Endometrial microvascular endothelial cells (primary cell): ENCODE measurements around the gene CDH12. TPM values are rescaled to one million over a fixed set of nuclear protein-coding genes. Genes with fewer than 3 reads are reported as not detected.
"Not testable (repeated sequence)": the region's sequence is repeated elsewhere in the genome, so short reads cannot be mapped to it uniquely, and the experiment has no call there.

Experiments
- in situ Hi-C: cut with HindIII; loops from 2 replicates; pipeline ENCODE4 v1.10.0; 2017; ENCODE audit warnings: low sequenced_read_pairs, low pct_unique_long_range_greater_than_20kb; ENCODE audit errors: inconsistent ontology term
- total RNA-seq: library from RNA; depleted of rRNA; stranded (reverse); fragments of >200 nt; gene quantifications from one replicate; pipeline ENCODE4 v1.2.3, GENCODE V29; 2015; ENCODE audit errors: inconsistent ontology term

CDH12 gene
- total RNA-seq, 1 donor from 2014 or later, result not detected

DNA sequence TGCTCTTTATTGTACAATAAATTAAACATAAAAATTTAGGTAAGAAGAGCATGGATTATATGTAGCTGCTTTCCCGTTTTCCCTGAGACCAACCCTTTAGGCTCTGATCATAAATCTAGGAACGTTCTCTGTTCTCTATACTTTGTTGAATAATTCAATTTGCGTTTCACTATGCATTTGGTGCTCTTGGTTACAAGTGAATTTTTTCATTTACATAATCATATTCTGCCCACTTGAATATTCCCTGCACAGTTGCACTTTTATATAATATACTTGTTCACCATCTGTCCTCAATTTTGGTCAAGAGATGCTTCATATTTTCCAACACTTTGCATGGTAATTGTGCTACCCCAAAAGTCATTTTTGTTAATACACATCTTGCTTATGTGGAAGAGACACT is 741.8 kb downstream of the CDH12 start:
- in situ Hi-C loops, result no loop called here

- in situ Hi-C loops, result no loop called here
These were observed 743.8 kb downstream of the CDH12 start for GRCh38 chr5:22109315-22109714.

DNA sequence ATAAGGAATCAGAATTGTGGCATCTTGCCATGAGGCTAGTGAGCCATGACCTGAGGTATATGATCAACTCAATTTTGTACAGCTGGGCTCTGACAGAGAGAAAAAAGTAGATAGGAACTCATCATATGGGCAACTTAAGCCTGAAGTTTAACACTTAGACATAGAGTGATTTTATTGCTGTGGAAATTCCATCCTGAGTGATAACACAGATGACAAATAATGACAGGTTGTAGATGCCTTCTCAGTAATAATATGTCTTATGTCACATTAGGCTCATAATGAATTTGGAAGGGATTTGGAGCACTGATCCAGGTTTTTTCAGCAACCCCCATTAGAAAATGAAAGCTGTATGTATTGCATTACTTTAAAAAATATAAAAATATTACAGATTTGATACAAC is 744.6 kb downstream of the CDH12 start:
- in situ Hi-C loops, result no loop called here

DNA sequence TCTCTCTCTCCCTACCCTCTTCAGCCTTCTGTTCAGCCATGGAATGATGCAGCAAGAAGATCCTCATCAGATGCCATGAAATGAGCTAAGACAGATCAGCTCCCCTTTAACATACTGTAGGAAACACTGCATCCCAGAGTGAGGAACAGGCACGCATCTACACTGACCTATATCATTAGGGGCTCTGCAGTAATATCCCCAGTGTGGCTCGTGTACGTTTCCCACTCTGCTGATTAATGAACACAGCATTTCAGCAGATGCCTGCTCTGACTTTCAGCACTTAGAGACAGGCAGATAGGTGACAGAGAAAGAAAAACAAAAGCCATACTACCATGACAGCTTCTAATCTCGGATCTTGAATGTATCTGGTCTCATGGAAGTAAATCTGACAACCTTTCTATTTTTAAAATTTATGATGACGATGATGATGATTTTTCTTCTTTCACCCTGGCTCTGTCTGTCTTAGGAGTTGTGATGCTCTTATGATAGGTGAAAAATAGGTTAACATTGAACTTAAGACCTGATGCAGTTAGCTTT is 750.3 kb downstream of the CDH12 start:
- in situ Hi-C loops, result no loop called here

DNA sequence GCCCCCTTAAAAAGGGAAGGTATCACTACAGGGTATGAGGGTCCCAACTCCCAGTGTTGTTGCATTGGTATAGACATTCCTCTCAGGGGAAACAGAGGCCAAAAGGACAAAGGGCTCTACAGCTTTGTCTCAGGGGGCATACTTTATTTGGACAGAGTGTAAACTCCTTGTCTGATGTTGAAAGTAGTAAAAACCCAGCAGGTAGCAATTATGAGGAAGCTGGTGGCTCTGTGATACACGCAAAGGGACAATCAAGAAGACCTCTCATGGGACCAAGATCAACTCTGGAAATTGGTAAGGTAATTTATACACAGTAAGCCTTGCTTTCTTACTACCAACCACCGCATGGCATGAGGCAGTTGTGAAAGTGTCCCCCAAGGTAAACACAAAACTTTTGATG is 764.6 kb downstream of the CDH12 start:
- in situ Hi-C loops, result no loop called here

DNA sequence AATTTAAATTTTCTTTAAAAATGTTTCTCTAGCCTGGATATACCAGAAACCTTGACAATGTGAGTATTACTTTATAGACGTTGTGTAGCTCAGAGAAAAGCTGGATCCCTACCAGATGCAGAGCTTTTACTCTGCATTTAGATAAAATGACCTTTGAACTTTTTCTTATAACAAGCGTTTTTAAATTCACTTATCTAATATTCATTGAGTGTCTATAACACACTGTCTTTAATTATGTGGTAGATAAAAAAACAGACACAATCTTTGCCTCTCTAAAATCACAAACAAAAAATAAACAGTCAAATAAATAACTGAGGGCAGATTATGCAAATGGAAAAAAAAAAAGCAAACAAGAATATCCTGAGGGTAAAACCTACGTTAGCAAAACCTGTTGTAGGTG is 773.6 kb downstream of the CDH12 start:
- in situ Hi-C loops, result no loop called here

GRCh38 chr5:22079002-22079401 is 774.1 kb downstream of the CDH12 start:
- in situ Hi-C loops, result no loop called here

DNA sequence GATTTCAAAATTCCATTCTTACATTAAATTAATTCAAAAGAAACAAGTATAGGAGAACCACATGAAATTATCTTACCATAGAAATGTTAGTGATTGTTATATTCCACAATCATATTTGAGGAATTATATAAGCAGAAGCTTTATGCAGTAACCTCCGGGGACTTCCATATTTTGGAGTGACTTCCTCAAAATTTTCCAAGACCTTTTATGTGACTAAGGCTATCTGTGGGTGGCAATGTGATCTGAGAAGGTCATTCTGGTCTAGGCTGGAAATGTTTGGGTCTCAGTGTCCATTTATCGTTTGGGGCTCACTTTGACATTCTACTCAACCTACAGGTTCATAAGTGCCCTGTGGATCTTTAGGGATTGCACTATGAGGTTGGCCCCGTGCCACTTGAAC is 776.6 kb downstream of the CDH12 start:
- in situ Hi-C loops, result no loop called here

DNA sequence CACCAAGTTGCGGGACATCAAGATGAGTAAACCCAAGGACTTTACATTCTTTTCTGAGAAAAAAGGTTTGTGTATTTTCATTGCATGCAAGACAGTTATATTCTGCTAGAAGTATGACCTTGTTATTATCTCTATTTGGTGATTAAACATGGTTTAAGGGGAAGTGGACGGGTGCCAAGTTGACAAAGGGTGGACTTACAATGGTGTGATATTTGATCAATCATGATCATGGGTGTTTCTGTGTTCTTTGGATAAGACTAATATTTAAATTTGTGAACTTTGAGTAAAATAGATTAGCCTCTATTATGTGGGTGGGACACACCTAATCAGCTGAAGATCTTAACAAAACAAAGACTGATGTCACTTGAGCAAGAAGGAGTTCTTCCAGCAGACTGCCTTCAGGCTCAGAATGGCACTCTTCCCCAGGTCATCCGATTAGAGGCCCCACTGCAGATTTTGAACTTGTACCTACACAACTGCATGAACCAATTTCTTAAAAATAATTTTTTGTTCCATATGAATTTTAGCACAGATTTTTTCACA is 782.9 kb downstream of the CDH12 start:
- in situ Hi-C loops, result no loop called here

- in situ Hi-C loops, result no loop called here
These were observed 789.4 kb downstream of the CDH12 start for GRCh38 chr5:22063717-22064116.

- in situ Hi-C loops, result no loop called here
These were observed 794.5 kb downstream of the CDH12 start for GRCh38 chr5:22058620-22059019.

- in situ Hi-C loops, result no loop called here
These were observed 796.1 kb downstream of the CDH12 start for GRCh38 chr5:22057012-22057411.

DNA sequence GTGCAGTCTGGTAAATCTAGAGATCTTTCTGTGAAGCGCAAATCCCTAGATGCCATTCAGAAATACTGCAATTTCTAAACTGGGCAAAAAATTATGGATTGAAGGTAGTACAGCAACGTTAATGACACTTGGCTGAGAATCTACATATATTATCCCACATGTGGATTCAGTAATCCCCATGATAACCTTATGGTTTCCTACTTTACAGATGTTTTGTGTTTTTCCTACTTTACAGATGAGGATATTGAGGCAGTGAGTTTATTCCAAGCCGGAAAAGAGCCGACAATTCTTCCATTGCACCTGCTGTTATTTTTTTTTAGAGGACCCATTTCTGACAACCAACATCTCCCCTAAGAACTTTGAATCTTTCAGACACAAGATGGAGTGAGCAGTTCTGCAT is 796.5 kb downstream of the CDH12 start:
- in situ Hi-C loops, result no loop called here

DNA sequence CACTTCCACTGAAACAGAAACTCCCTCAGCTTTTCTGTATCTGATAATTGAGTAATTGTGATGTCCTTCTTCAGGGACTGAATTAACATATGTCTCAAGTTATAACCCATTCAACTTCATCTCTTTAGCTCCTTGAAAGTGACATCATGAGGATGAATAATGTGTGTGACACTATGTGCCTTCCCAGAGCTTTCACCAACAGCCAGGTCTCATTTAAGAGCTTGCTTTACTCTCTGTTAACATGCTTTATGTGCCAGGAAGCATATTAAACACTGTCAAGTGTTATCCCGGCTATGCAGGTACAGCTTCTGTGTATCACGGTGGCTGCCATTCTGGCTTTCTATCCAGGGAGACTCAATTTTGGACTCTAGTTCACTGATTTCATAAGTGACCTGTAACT is 799.9 kb downstream of the CDH12 start:
- in situ Hi-C loops, result no loop called here

DNA sequence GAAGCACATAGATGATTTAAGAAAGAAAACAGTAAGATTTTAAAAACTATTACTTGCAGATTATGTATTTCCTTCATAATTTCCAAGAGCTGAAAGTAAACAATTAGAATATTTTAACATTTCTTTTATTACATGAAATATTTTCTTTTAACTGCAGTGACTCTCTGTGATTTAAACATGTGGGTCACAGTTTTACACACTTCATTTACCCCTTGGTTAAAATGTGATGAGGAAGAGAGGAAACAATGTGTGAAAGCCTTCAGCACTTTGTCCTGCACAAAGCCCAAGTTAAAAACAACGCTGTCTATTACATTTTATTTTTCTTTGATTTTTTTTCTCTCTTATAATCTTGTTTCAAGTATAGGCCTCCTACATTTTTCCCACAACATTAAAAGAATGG is 801.3 kb downstream of the CDH12 start:
- in situ Hi-C loops, result no loop called here

DNA sequence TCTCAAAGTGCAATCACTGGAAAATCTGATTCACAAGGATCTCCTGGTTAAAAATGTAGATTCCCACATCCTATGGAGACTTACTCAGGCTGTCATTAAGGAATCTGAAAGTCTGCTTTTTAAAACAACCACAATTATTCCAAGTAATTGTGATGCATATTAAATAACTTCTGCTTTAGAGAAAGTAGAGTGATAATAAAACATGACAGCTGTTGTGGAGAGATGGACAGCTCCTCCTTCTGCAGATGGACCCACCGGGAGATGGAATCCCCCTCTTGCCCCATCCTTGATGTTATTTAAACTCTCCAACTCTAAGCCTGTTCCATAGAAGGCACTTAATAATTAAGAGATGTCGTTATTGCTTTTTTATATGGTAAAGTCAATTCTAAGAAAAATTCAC is 802.2 kb downstream of the CDH12 start:
- in situ Hi-C loops, result no loop called here

DNA sequence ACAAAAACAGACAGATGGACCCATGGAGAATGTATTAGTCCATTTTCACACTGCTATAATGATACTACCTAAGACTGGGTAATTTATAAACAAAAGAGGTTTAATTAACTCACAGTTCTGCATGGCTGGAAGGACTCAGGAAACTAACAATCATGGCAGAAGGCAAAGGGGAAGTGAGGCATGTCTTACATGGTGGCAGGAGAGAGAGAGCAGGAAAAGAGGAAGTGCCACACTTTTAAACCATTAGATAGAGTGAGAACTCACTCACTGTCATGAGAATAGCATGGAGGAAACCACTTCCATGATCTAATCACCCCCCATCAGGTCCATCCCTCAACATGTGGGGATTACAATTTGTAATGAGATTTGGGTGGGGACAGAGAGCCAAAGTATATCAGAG is 808.9 kb downstream of the CDH12 start:
- in situ Hi-C loops, result no loop called here

- in situ Hi-C loops, result no loop called here
These were observed 817.1 kb downstream of the CDH12 start for GRCh38 chr5:22036061-22036460.

- in situ Hi-C loops, result no loop called here
These were observed 820.1 kb downstream of the CDH12 start for GRCh38 chr5:22033066-22033465.

GRCh38 chr5:22023784-22024183 is 829.4 kb downstream of the CDH12 start:
- in situ Hi-C loops, result no loop called here

DNA sequence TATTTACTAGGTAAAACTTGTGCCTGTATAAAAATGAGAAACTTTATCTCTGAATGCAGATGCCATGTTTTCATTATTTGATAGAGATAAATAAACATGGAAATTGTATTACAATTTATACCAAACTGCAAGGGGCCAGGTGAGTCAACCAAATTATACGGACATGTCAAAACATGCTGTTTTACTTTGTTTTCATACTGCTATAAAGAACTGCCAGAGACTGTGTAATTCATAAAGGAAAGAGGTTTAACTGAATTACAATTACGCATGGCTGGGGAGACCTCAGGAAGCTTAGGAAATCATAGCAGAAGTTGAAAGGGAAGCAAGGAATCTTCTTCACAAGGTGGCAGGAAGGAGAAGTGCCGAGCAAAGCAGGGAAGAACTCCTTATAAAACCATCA is 840.3 kb downstream of the CDH12 start:
- in situ Hi-C loops, result not testable (repeated sequence)
